Measurements from ENCODE around the gene TMC1.
"Not testable (repeated sequence)": the region's sequence is repeated elsewhere in the genome, so short reads cannot be mapped to it uniquely, and the experiment has no call there.

The TMC1 gene

DNA sequence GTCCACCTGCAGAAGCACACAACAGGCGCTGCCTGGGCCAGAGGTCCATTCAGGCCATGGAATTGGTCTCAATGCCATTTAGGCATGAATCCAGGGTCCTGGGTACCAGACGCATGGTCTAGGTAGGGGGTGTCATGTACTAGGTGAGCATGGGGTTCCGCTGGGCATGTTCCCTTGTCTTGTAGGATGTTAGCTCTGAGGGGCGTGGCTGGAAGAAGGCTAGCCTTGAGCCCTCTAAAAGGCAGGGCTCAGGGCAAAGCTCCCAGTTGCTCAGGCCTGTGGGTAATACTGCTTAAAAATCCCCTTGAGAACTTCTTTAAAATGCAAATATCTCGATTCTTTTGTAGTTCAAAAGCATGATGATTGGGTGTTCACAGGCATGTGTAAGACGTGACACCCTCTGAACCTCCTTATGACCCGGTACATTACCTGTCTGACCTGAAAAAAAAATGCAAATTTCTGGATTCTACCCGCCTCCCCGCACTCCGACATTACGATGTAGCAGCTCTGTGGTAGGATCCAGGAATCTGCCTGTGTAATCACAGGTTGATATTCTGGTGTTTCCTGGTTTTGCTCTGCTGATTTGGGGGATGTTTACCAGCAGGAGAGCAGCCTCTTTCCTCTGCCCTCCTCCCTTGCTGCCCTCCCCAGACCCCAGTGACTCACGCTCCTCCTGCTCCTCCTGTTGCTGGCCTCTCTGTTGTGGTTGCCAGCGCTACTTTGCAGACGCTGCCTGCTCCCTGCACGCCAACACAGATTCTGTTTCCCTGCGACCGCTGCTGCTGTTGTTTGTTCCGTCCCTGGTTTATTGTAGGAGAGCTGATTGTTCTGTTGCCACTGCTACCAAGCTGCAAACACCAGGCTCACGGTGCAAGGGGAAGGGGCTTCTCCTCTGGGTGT, 5.7 kb downstream of the TMC1 start:
- DNase-seq (ENCODE audit: low spot score) = no peak

GRCh38 chr9:72527801-72528195, 6.4 kb downstream of the TMC1 start:
- DNase-seq (ENCODE audit: low spot score) = no peak

- no peak for DNase-seq (ENCODE audit: low spot score)
These were observed 8.1 kb downstream of the TMC1 start for GRCh38 chr9:72529531-72529930.

GRCh38 chr9:72533322-72533721, 11.9 kb downstream of the TMC1 start:
- no peak for DNase-seq (ENCODE audit: low spot score)

GRCh38 chr9:72534931-72535330, 13.5 kb downstream of the TMC1 start:
- DNase-seq (ENCODE audit: low spot score) = no peak

DNA sequence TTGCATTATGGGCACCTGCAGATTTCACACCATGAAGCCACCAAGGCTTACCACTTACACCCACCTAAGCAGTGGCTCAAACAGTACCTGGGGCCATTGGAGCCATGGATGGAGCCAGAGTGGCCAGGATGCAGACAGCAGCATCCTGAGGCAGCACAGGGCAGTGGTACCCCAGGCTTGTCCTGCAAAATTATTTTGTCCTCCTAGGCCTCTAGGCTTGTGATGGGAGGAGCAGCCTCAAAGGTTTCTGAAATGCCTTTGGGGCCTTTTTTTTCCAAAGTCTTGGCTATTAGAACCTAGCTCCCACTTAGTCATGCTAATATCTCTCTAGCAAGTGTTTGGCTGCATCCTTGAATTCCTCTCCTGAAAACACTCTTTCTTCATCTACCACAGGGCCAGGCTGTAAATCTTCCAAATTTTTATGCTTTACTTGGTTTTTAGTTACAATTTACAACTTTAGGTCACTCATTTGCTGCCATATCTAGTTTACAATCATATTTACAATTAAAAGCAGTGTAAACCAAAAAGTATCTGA, 15.7 kb downstream of the TMC1 start:
- DNase-seq (ENCODE audit: low spot score) = no peak

DNA sequence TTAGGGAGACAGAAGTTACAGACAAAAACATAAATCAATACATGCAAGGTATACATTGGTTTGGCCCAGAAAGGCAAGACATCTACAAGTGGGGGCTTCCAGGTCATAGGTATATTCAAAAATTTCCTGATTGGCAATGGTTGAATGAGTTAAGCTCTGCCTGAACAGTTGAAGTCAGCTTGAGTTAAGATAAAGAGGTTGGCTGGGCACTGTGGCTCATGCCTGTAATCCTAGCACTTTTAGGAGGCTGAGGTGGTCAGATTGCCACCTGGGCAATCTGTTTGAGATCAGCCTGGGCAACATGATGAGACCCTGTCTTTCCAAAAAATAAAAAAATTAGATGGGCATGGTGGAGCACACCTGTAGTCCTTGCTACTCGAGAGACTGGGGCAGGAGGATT, 16.3 kb downstream of the TMC1 start:
- DNase-seq (ENCODE audit: low spot score) = no peak

GRCh38 chr9:72538921-72539702, 17.7 kb downstream of the TMC1 start:
- no peak for DNase-seq (ENCODE audit: low spot score)

DNA sequence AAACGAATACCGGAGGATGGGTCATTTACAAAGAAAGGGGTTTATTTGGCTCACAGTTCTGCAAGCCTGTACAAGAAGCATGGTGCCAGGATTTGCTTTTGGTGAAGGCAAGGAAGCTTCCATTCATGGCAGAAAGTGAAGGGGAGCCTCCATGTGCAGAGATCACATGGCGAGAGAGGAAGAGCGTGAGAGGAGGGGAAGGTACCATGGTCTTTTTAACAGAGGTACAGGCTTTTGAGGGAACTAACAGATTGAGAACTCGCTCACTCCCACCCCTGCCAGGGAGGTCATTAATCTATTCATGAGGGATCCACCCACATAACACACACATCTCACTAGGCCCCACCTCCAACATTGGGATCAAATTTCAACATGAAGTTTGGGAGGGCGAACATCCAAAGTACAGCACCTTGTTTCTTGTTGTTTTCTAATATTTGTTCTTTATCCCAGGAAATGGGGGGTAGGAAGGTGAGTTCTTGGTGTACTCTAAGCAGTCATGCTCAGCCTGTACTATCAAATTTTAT, 18.5 kb downstream of the TMC1 start:
- no peak for DNase-seq (ENCODE audit: low spot score)

DNA sequence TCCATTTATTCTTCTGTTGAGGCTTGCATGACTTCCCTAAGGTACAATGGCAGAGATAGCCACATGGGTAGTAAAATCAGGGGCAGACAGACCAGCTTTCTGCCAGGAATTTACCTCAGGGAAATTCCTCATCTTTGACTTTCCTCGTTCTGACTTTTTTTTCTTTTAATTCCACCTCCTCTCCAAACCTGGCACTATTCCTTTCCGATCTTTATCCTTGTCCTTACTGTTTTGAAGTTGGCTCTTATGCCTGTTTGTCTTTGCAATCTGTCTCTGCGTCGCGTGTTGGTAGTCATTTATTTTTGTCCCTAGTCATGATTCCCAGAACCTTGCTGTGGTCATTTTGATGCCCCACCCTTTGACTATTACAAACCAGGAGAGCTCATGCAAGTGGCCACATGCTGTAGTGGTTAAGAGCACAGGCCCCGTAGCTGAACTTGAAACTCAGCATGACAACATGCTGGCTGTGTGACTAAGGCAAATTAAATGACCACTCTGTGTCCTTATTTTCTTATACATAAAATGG, 19.0 kb downstream of the TMC1 start:
- DNase-seq (ENCODE audit: low spot score) = no peak

DNA sequence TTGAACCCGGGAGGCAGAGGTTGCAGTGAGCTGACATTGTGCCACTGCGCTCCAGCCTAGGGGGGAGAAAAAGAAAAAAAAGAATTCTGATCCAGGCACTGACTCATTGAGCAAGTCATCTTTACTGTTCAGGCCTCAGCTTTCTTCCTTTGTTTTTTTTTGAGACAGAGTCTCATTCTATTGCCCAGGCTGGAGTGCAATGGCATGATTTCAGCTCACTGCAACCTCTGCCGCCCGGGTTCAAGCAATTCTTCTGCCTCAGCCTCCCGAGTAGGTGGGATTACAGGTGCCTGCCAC, 21.1 kb downstream of the TMC1 start:
- not testable (repeated sequence) for DNase-seq (ENCODE audit: low spot score)

GRCh38 chr9:72542917-72543316, 21.5 kb downstream of the TMC1 start:
- DNase-seq (ENCODE audit: low spot score) = no peak

DNA sequence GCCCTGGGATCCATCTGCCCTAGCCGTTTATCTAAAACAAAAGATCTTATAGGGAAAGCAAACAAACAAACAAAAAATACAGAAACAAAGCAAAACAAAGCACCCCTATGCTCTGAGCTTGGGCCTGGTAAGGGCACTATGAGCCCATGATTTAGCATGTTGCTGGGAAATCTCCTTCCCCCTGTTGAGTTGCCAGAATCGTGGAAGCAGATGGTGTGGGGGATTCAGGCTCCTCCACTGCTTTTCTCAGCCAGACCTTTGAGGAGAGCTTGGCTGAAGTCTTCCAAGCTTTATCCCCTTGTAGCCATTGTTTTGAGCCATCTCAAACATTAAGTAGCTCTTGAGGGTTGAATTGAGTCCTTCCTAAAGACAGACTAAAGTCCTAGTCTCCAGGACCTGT, 29.9 kb downstream of the TMC1 start:
- no peak for DNase-seq (ENCODE audit: low spot score)

- DNase-seq (ENCODE audit: low spot score) = no peak
These were observed 30.9 kb downstream of the TMC1 start for GRCh38 chr9:72552356-72552755.

DNA sequence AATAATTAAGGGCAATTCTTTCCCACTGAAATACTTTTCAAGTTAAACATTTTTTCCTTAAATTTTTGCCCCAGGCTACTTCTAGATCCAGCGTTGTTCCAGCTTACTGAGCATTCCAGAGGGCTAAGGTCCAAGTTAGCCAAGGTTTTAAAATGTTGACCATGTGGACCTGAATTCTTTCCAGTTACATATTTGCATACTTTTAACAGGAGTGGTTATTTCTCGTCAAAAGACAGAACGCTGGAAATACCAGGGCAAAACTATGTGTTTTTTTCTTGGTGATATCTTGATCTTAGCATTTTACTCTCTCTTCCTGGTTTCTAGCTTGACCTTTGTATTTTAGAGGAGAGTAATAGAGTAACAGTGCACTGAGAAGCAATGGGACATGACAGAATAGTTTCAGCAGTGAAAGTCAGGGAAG, 32.8 kb downstream of the TMC1 start:
- no peak for DNase-seq (ENCODE audit: low spot score)

GRCh38 chr9:72557549-72557948, 36.1 kb downstream of the TMC1 start:
- DNase-seq (ENCODE audit: low spot score) = peak; percentile 14

- no peak for DNase-seq (ENCODE audit: low spot score)
These were observed 38.7 kb downstream of the TMC1 start for GRCh38 chr9:72560086-72560485.

GRCh38 chr9:72563806-72564205, 42.4 kb downstream of the TMC1 start:
- no peak for DNase-seq (ENCODE audit: low spot score)

- DNase-seq (ENCODE audit: low spot score) = no peak
These were observed 43.3 kb downstream of the TMC1 start for GRCh38 chr9:72564479-72565281.

GRCh38 chr9:72565535-72565934, 44.1 kb downstream of the TMC1 start:
- DNase-seq (ENCODE audit: low spot score) = no peak

DNA sequence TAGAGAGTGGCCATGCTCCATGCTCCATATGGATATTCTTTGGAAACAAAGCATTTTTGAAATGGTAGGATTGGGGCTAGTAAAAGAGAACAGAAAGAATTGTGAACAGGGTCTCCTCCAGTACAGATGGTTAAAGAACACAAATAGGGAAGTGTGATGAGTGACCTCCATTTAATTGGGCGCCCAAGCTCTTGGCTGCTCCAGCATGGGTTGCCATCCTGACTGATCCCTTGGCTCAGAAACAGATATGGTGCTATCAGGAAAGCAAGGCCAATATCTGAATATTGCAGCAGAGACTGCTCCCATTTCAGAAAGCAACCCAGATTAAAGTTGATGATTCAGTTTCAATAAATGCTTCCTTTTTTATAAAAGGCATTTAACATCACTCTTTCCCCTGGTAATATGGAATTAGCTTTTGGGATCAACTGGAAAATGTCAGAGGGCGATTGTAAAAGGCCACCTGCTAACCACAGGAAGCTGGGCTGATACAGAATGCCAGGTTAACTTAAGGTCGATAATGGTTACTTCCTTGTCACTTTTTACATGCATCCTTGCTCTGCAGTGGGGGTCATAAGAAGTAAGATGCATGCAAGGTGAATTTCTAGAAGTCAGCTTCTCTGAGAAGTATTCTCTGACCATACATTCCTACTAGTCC, 52.9 kb downstream of the TMC1 start:
- no peak for DNase-seq (ENCODE audit: low spot score)
